Thoracic aorta (tissue), 2 donors: ENCODE measurements around the gene PTPA. TPM values are rescaled to one million over a fixed set of nuclear protein-coding genes. Genes with fewer than 3 reads are reported as not detected.
A peak's percentile ranks its signal among the peaks of the same experiment; 100 is the strongest.
"Not testable (repeated sequence)": the region's sequence is repeated elsewhere in the genome, so short reads cannot be mapped to it uniquely, and the experiment has no call there.

Source experiments
- ATAC-seq: fragments of 150-250 bp; one replicate; pipeline ENCODE4 v1.8.0; 2017; ENCODE audit warnings: low read depth; ENCODE audit not compliant: insufficient number of reproducible peaks, low FRiP score
- DNase-seq: peaks from one replicate; pipeline ENCODE4 v3.0.0-alpha.2; 2020; ENCODE audit warnings: low spot score
- H3K27ac ChIP-seq, 2 donors: fragments of 200-600 bp; sonication (generic); 1 replicate in 1 of 2; 2 replicates in 1 of 2; pipeline ENCODE4 v1.5.1; 2016; ENCODE audit warnings: mild to moderate bottlenecking in 2 of 2, moderate library complexity in 2 of 2
- H3K27me3 ChIP-seq: fragments of 200-600 bp; sonication (generic); replicated peaks from 2 replicates; pipeline ENCODE4 v1.6.0; 2016; ENCODE audit warnings: mild to moderate bottlenecking; ENCODE audit not compliant: insufficient read depth
- H3K36me3 ChIP-seq: fragments of 200-600 bp; sonication (generic); one replicate; pipeline ENCODE4 v1.5.1; 2016
- H3K4me1 ChIP-seq, 2 donors: fragments of 200-600 bp; sonication (generic); 1 replicate in 1 of 2; 2 replicates in 1 of 2; pipeline versions ENCODE4 v1.5.1 to v1.6.0; 2016; ENCODE audit warnings: low read depth in 2 of 2, mild to moderate bottlenecking in 1 of 2; ENCODE audit not compliant: control insufficient read depth in 1 of 2
- H3K4me3 ChIP-seq: fragments of 200-600 bp; sonication (generic); 2 replicates; pipeline ENCODE4 v1.5.1; 2016; ENCODE audit warnings: mild to moderate bottlenecking
- H3K9me3 ChIP-seq: fragments of 200-600 bp; sonication (generic); 2 replicates; pipeline ENCODE4 v1.5.1; 2016
- total RNA-seq, 2 donors: library from RNA; depleted of rRNA; stranded (reverse); fragments of >200 nt; gene quantifications; one replicate each; pipeline versions ENCODE4 v1.1.0 to v1.2.3, GENCODE V29; 2016
- TF ChIP-seq, protein P1 (sequence below): fragments of 200-600 bp; sonication (generic); IDR thresholded peaks from one replicate; pipeline ENCODE4 v1.5.1; 2019; ENCODE audit warnings: antibody characterized with exemption

PTPA gene
- total RNA-seq, 2 donors from 2014 or later: 72.2 to 93.3 TPM

DNA sequence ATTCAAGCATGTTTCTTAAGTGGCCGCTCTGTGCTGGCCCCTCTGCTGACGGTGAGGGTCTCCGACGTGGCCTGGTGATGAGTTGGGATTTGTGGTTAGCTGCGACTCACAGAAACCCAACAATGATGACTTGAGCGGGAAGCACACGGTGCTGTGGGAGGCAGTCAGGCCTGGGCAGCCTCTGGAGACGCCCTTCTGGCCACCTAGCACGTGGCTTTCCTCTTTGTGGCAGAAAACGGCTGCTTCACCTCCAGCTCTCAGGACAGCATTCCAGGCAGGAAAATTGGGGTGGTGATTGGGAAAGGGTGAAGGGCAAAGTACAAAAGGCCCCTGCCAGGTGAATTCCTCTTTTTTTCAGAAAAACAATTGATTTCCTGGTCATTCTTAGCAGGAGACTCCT is 84.4 kb downstream of the PTPA start:
- no peak overlapping the region for H3K27ac ChIP-seq
- no peaks in the 10 kb centered on the region for H3K27me3 ChIP-seq
- TF ChIP-seq, protein P1, sequence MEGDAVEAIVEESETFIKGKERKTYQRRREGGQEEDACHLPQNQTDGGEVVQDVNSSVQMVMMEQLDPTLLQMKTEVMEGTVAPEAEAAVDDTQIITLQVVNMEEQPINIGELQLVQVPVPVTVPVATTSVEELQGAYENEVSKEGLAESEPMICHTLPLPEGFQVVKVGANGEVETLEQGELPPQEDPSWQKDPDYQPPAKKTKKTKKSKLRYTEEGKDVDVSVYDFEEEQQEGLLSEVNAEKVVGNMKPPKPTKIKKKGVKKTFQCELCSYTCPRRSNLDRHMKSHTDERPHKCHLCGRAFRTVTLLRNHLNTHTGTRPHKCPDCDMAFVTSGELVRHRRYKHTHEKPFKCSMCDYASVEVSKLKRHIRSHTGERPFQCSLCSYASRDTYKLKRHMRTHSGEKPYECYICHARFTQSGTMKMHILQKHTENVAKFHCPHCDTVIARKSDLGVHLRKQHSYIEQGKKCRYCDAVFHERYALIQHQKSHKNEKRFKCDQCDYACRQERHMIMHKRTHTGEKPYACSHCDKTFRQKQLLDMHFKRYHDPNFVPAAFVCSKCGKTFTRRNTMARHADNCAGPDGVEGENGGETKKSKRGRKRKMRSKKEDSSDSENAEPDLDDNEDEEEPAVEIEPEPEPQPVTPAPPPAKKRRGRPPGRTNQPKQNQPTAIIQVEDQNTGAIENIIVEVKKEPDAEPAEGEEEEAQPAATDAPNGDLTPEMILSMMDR: no peak
- H3K4me3 ChIP-seq: no peak overlapping the region
- H3K36me3 ChIP-seq: no peaks in the 10 kb centered on the region
- ATAC-seq: no peak
- peaks cover 0 to 11% of the 10 kb centered on the region in 2 donors for H3K4me1 ChIP-seq
- DNase-seq: no peak
- H3K9me3 ChIP-seq: no peaks in the 10 kb centered on the region

DNA sequence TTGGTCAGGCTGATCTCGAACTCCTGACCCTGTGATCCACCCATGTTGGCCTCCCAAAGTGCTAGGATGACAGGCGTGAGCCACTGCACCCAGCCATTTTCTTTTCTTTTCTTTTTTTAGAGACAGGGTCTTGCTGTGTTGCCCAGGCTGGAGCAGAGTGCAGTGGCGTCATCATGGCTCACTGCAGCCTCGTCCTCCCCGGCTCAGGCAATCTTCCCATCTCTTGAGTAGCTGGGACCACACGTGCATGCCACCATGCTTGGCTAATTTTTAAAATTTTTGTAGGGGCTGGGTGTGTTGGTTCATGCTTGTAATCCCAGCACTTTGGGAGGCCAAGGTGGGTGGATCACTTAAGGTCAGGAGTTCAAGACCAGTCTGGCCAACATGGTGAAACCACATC is 85.8 kb downstream of the PTPA start:
- not testable (repeated sequence) for H3K27ac ChIP-seq, H3K27me3 ChIP-seq, ATAC-seq, DNase-seq, H3K4me3 ChIP-seq, H3K9me3 ChIP-seq, H3K36me3 ChIP-seq
- peaks cover 0 to 11% of the 10 kb centered on the region in 2 donors for H3K4me1 ChIP-seq

DNA sequence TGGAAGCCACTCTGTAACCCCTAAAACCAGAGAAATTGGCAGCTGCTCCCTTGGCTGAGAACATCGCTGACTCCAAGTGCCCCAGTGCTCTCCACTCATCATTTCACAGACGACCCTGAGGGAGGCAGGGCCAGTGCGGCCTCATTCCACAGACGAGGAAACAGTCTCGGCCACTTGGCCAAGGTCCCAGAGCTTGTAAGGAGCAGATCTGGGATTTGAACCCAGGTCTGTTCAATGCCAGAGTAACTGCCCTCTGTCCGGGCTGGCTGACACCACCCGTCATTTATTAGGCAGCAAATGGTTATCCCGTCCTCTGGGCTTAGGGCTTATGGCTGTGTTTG is 86.7 kb downstream of the PTPA start:
- TF ChIP-seq, protein P1: no peak
- H3K27ac ChIP-seq: no peak overlapping the region
- peak overlapping the region; percentile 26 for H3K4me3 ChIP-seq
- ATAC-seq: no peak
- no peaks in the 10 kb centered on the region for H3K27me3 ChIP-seq
- H3K9me3 ChIP-seq: no peaks in the 10 kb centered on the region
- DNase-seq: no peak
- peaks cover 0 to 11% of the 10 kb centered on the region in 2 donors for H3K4me1 ChIP-seq
- no peaks in the 10 kb centered on the region for H3K36me3 ChIP-seq

Other genes with a start within 250 kb of the PTPA start
- gene KYAT1, start 229.5 kb upstream of the PTPA start, total RNA-seq: 10 to 100 TPM in 1 of 2 donors, 1 to 10 TPM in 1; 5.4 to 14.2 TPM
- 100 to 1,000 TPM; 125 to 161 TPM for gene LRRC8A, start 229.3 kb upstream of the PTPA start, total RNA-seq
- gene PHYHD1, start 190.4 kb upstream of the PTPA start, total RNA-seq: 10 to 100 TPM; 21.1 to 36.3 TPM
- 10 to 100 TPM; 10.6 to 17.6 TPM for gene DOLK, start 163.8 kb upstream of the PTPA start, total RNA-seq
- gene NUP188, start 163.7 kb upstream of the PTPA start, total RNA-seq: 100 to 1,000 TPM in 1 of 2 donors, 10 to 100 TPM in 1; 75.7 to 106 TPM
- 100 to 1,000 TPM; 101 to 184 TPM for gene SH3GLB2, start 83.1 kb upstream of the PTPA start, total RNA-seq
- gene MIGA2, start 74.8 kb upstream of the PTPA start, total RNA-seq: 10 to 100 TPM; 30.3 to 31.3 TPM
- gene DOLPP1, start 30.3 kb upstream of the PTPA start, total RNA-seq: 1 to 10 TPM; 3.4 to 9.7 TPM
- 100 to 1,000 TPM in 1 of 2 donors, 10 to 100 TPM in 1; 57.8 to 102 TPM for gene CRAT, start 622 bp upstream of the PTPA start, total RNA-seq
- 10 to 100 TPM; 65.4 to 81.2 TPM for gene IER5L, start 66.8 kb downstream of the PTPA start, total RNA-seq